SK-N-MC (cell line): ENCODE measurements around the gene SARDH.

Experiments used
- EZH2 ChIP-seq: fragments of 200-600 bp; sonication (generic); IDR thresholded peaks from one replicate; pipeline ENCODE4 v1.6.1; 2017; ENCODE audit warnings: antibody characterized with exemption
- POLR2AphosphoS5 ChIP-seq: IDR thresholded peaks from 2 replicates; pipeline ENCODE4 v1.6.1; 2012; ENCODE audit warnings: mild to moderate bottlenecking, low read depth, low read length, borderline replicate concordance

DNA sequence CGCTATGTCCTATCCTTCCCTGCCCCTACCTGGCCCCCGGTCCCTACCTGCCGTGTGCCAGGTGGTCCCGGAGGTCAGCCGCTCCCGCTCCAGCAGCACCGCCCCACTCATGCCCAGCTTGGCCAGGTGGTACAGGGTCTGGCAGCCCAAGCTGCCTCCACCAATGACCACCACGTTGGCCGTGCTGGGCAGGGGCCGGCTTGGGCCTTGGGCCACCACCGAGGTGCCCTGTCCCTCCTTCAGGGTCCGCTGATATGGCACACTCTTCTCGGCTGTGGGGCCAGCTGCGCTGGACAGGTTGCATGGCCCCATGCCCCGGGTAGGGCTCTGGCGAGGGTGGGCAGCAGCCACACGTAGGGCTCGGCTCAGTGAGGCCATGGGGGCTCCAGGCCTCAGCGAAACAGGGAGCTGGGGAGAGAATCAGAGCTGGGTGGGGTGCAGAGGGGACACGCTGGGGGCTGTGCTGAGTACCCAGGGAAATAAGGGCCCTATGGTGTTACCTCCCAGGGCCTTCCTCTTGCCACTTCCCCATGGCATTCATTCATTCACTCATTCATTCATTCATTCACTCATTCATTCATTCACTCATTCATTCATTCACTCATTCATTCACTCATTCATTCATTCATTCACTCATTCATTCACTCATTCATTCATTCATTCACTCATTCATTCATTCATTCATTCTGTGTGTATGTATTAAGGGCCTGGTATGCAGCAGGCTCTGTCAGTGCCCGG is 4.2 kb downstream of the SARDH start:
- no peak for TF ChIP-seq POLR2AphosphoS5
- no peak for TF ChIP-seq EZH2
